IMR-90 (cell line): Measurements from ENCODE around the gene MTUS2. TPM values are rescaled to one million over a fixed set of nuclear protein-coding genes. Genes with fewer than 3 reads are reported as not detected.

Experiments
- ATAC-seq: fragments of 200-7000 bp; cut with Tn5 transposase; 2 replicates; pipeline ENCODE4 v1.9.1; 2020; ENCODE audit warnings: low read depth, mild to moderate bottlenecking, moderate library complexity
- BruUV-seq: library from RNA; stranded (reverse); fragments of 400-500 nt; replicated peaks from 2 replicates; lab custom pipeline; 2021; lab: Mats Ljungman, UMichigan
- CTCF ChIA-PET: fragments of 300-600 bp; formaldehyde crosslinking; extraction: SDS; loops from one replicate; lab custom pipeline; 2021; ENCODE audit warnings: antibody characterized with exemption; lab: Yijun Ruan, JAX
- POLR2A ChIA-PET: fragments of 300-600 bp; sonication (Branson Sonifier 250); formaldehyde crosslinking; loops from one replicate; lab custom pipeline; 2022; ENCODE audit warnings: antibody characterized with exemption; ENCODE audit not compliant: unreplicated experiment; lab: Charles Lee
- DNase-seq: peaks from one replicate; pipeline ENCODE4 v3.0.0; 2013
- H2AFZ ChIP-seq: replicated peaks from 2 replicates; pipeline ENCODE3; 2013; ENCODE audit warnings: low read length, mild to moderate bottlenecking; ENCODE audit not compliant: poor library complexity
- H2AK5ac ChIP-seq: 2 replicates; pipeline ENCODE4 v1.6.1; 2013; ENCODE audit warnings: low read depth, low read length, inconsistent platforms
- H2AK9ac ChIP-seq: replicated peaks from 2 replicates; pipeline ENCODE3; 2013; ENCODE audit warnings: mild to moderate bottlenecking, low read depth, low read length, moderate library complexity; ENCODE audit not compliant: poor library complexity
- H2BK120ac ChIP-seq: 2 replicates; pipeline ENCODE4 v1.6.1; 2013; ENCODE audit warnings: low read depth, low read length, inconsistent platforms
- H2BK15ac ChIP-seq: 3 replicates; pipeline ENCODE4 v1.6.1; 2013; ENCODE audit warnings: low read depth, low read length, inconsistent platforms
- H2BK20ac ChIP-seq: 2 replicates; pipeline ENCODE4 v1.6.1; 2013; ENCODE audit warnings: low read depth, mild to moderate bottlenecking, inconsistent platforms, low read length, moderate library complexity
- H2BK5ac ChIP-seq: 2 replicates; pipeline ENCODE4 v1.6.1; 2013; ENCODE audit warnings: mild to moderate bottlenecking, low read depth, low read length, inconsistent platforms; ENCODE audit not compliant: poor library complexity, severe bottlenecking
- H3K14ac ChIP-seq: replicated peaks from 2 replicates; pipeline ENCODE4 v1.6.1; 2013; ENCODE audit warnings: low read depth, low read length, inconsistent platforms
- H3K18ac ChIP-seq: 2 replicates; pipeline ENCODE4 v1.6.1; 2013; ENCODE audit warnings: low read depth, low read length, control low read depth
- H3K23ac ChIP-seq: 2 replicates; pipeline ENCODE4 v1.6.1; 2013; ENCODE audit warnings: low read depth, low read length, inconsistent platforms
- H3K27ac ChIP-seq: 2 replicates; pipeline ENCODE4 v1.5.1; 2013; ENCODE audit warnings: mild to moderate bottlenecking, control low read depth, low read length; ENCODE audit not compliant: insufficient read depth
- H3K27me3 ChIP-seq: 2 replicates; pipeline ENCODE4 v1.6.1; 2013; ENCODE audit warnings: low read length; ENCODE audit not compliant: control insufficient read depth, insufficient read depth
- H3K36me3 ChIP-seq: 2 replicates; pipeline ENCODE4 v1.6.1; 2013; ENCODE audit warnings: low read length, mixed read lengths; ENCODE audit not compliant: control insufficient read depth, insufficient read depth
- H3K4ac ChIP-seq: 2 replicates; pipeline ENCODE4 v1.6.1; 2013; ENCODE audit warnings: low read depth, low read length, inconsistent platforms
- H3K4me1 ChIP-seq: 2 replicates; pipeline ENCODE4 v1.6.1; 2013; ENCODE audit warnings: low read length, mixed read lengths; ENCODE audit not compliant: control insufficient read depth, insufficient read depth
- H3K4me2 ChIP-seq: 2 replicates; pipeline ENCODE4 v1.6.1; 2013; ENCODE audit warnings: low read depth, mild to moderate bottlenecking, control low read depth, low read length, moderate library complexity
- H3K4me3 ChIP-seq: 2 replicates; pipeline ENCODE4 v1.5.1; 2013; ENCODE audit warnings: low read depth, mild to moderate bottlenecking, control low read depth, low read length, moderate library complexity; ENCODE audit not compliant: insufficient read depth
- H3K56ac ChIP-seq: 2 replicates; pipeline ENCODE4 v1.6.1; 2013; ENCODE audit warnings: low read length, inconsistent platforms; ENCODE audit not compliant: insufficient read depth; ENCODE audit errors: extremely low read depth
- H3K79me1 ChIP-seq, 2 experiments: 2 replicates each; pipeline ENCODE4 v1.6.1; 2013; ENCODE audit warnings: low read length in 2 of 2, inconsistent platforms in 1 of 2, low read depth in 1 of 2
- H3K9ac ChIP-seq: 2 replicates; pipeline ENCODE4 v1.6.1; 2013; ENCODE audit warnings: low read depth, low read length, control low read depth
- H3K9me1 ChIP-seq: 2 replicates; pipeline ENCODE4 v1.6.1; 2013; ENCODE audit warnings: low read length, inconsistent platforms; ENCODE audit not compliant: insufficient read depth
- H3K9me3 ChIP-seq: 2 replicates; pipeline ENCODE4 v1.6.1; 2013; ENCODE audit warnings: low read length; ENCODE audit not compliant: control insufficient read depth, insufficient read depth
- H4K20me1 ChIP-seq: 2 replicates; pipeline ENCODE4 v1.6.1; 2013; ENCODE audit warnings: low read length, inconsistent platforms; ENCODE audit not compliant: insufficient read depth
- H4K5ac ChIP-seq: 2 replicates; pipeline ENCODE4 v1.6.1; 2013; ENCODE audit warnings: mild to moderate bottlenecking, low read depth, low read length, control low read depth
- H4K8ac ChIP-seq, 2 experiments: 2 replicates each; pipeline ENCODE4 v1.6.1; 2013; ENCODE audit warnings: low read depth in 2 of 2, low read length in 2 of 2, control low read depth in 1 of 2, inconsistent platforms in 1 of 2
- H4K91ac ChIP-seq: 2 replicates; pipeline ENCODE4 v1.6.1; 2013; ENCODE audit warnings: low read depth, low read length, inconsistent platforms; ENCODE audit not compliant: insufficient read depth
- CEBPB ChIP-seq: IDR thresholded peaks from 2 replicates; pipeline ENCODE4 v1.6.1; 2012; ENCODE audit warnings: low read depth, low read length, improper control_type of control experiment
- FOS ChIP-seq: fragments of 150-350 bp; IDR thresholded peaks from 2 replicates; pipeline ENCODE4 v1.6.1; 2016; ENCODE audit warnings: low read depth, low read length
- NFE2L2 ChIP-seq: fragments of 150-350 bp; IDR thresholded peaks from 2 replicates; pipeline ENCODE4 v1.6.1; 2016; ENCODE audit warnings: low read depth, mild to moderate bottlenecking, low read length
- WGBS, 2 experiments: methylation state at CpG; one replicate each; pipeline versions ENCODE4 v1.1.5 to v1.1.7; 2013; ENCODE audit warnings: missing lambda C conversion rate in 2 of 2; ENCODE audit not compliant: insufficient read length in 1 of 2; ENCODE audit errors: extremely low coverage in 2 of 2; 5-methylcytosine and 5-hydroxymethylcytosine counted together
- dilution Hi-C: fragments of 300-500 bp; cut with HindIII; formaldehyde crosslinking; loops from one replicate; pipeline ENCODE4 v1.14.3; 2018; ENCODE audit warnings: low sequenced_read_pairs; ENCODE audit not compliant: unreplicated experiment
- in situ Hi-C: fragments of 300-500 bp; cut with MboI; formaldehyde crosslinking; loops from 3 replicates; pipeline ENCODE4 v1.14.3; 2019; ENCODE audit warnings: low sequenced_read_pairs, inconsistent platforms, mixed read lengths
- intact Hi-C: fragments of 100-400 bp; cut with micrococcal nuclease; formaldehyde crosslinking; loops from 2 replicates; pipeline ENCODE4 v1.10.0; 2022
- polyA plus RNA-seq, 3 experiments: library from polyadenylated mRNA; depleted of rRNA; stranded (reverse); fragments of >200 nt; gene quantifications; 2 replicates each; pipeline ENCODE4 v1.2.3, GENCODE V29; 2012; ENCODE audit warnings: low replicate concordance in 1 of 3
- total RNA-seq: library from RNA; depleted of rRNA; stranded (reverse); fragments of >200 nt; gene quantifications from 2 replicates; pipeline ENCODE4 v1.2.3, GENCODE V29; 2012

The MTUS2 gene
- total and polyA plus RNA-seq, 2 of the 4 experiments (the other 2 are of a cell fraction) = under 0.01 to 0.02 TPM

- H3K14ac ChIP-seq = no peak overlapping the region
- WGBS, 2 experiments = 100% methylated on average over 2 of the region's 19 CpGs; no CpG with 5 or more reads in 1 of the 2 experiments
- no peaks in the 10 kb centered on the region for H3K9me1 ChIP-seq
- no peaks in the 10 kb centered on the region for H3K79me1 ChIP-seq
- POLR2A ChIA-PET = no interaction called here
- no peak overlapping the region for H2BK15ac ChIP-seq
- H3K27me3 ChIP-seq = peaks cover 7% of the 10 kb centered on the region
- dilution Hi-C loops (no loop called here), in situ Hi-C loops (loop anchor here (25.0 kb wide), 1 partner anchor 547 kb away; the partner anchor contains the start of gene MTUS2), intact Hi-C loops (no loop called here)
- BruUV-seq = no TSS peak
- DNase-seq (no peak), ATAC-seq (no peak)
- H3K9ac ChIP-seq = no peak overlapping the region
- no peak overlapping the region for H2AK5ac ChIP-seq
- no peak overlapping the region for H2AFZ ChIP-seq
- no peak overlapping the region for H3K4me2 ChIP-seq
- H3K9me3 ChIP-seq = no peaks in the 10 kb centered on the region
- H3K18ac ChIP-seq = no peak overlapping the region
- H3K4me3 ChIP-seq = no peak overlapping the region
- no peak overlapping the region for H2BK120ac ChIP-seq
- H3K23ac ChIP-seq = no peak overlapping the region
- no peak overlapping the region for H3K56ac ChIP-seq
- no peak overlapping the region for H4K8ac ChIP-seq
- CTCF ChIA-PET = no interaction called here
- H2BK20ac ChIP-seq = no peak overlapping the region
- no peak overlapping the region for H3K27ac ChIP-seq
- H4K91ac ChIP-seq = no peak overlapping the region
- no peak overlapping the region for H3K4ac ChIP-seq
- no peak overlapping the region for H2AK9ac ChIP-seq
- H2BK5ac ChIP-seq = no peak overlapping the region
- TF ChIP-seq NFE2L2 (no peak), CEBPB (peak; percentile 44; the same call in 1 of the 2 replicates), FOS (no peak)
- H4K5ac ChIP-seq = no peak overlapping the region
- no peaks in the 10 kb centered on the region for H3K4me1 ChIP-seq
- no peaks in the 10 kb centered on the region for H3K36me3 ChIP-seq
- no peaks in the 10 kb centered on the region for H4K20me1 ChIP-seq
Observed at GRCh38 chr13:29359181-29359580, 539.0 kb downstream of the MTUS2 start.
